PC-3 (cell line): ENCODE data around the gene PRDM2. TPM values are rescaled to one million over a fixed set of nuclear protein-coding genes. Genes with fewer than 3 reads are reported as not detected.

Experiments used
- ATAC-seq: fragments of 200-7000 bp; cut with Tn5 transposase; 2 replicates; pipeline ENCODE4 v1.9.1; 2020; ENCODE audit warnings: mild to moderate bottlenecking, moderate library complexity
- BruUV-seq: library from RNA; stranded (reverse); fragments of 400-500 nt; replicated peaks from 2 replicates; lab custom pipeline; 2021; lab: Mats Ljungman, UMichigan
- CTCF ChIA-PET: fragments of 300-600 bp; sonication (Branson Sonifier 250); formaldehyde crosslinking; loops from one replicate; lab custom pipeline; 2022; ENCODE audit warnings: antibody characterized with exemption; lab: Charles Lee
- POLR2A ChIA-PET: fragments of 300-600 bp; sonication (Branson Sonifier 250); formaldehyde crosslinking; loops from one replicate; lab custom pipeline; 2022; ENCODE audit warnings: antibody characterized with exemption; ENCODE audit not compliant: unreplicated experiment; lab: Charles Lee
- DNase-seq: peaks from one replicate; pipeline ENCODE4 v3.0.0-alpha.2; 2015
- H2AFZ ChIP-seq: fragments of 300-600 bp; sonication (generic); 2 replicates; pipeline ENCODE4 v1.6.0; 2016; ENCODE audit warnings: antibody characterized with exemption, low read length
- H3F3A ChIP-seq: fragments of 300-600 bp; sonication (generic); one replicate; pipeline ENCODE4 v1.6.0; 2017; ENCODE audit warnings: antibody characterized with exemption, low read length, control low read depth, mild to moderate bottlenecking; ENCODE audit not compliant: unreplicated experiment
- H3K27ac ChIP-seq: fragments of 300-600 bp; sonication (generic); 2 replicates; pipeline ENCODE4 v1.5.1; 2016; ENCODE audit warnings: mild to moderate bottlenecking, low read length
- H3K27me3 ChIP-seq: fragments of 300-600 bp; sonication (generic); 2 replicates; pipeline ENCODE4 v1.6.1; 2016; ENCODE audit warnings: low read length, mixed read lengths
- H3K36me3 ChIP-seq: fragments of 300-600 bp; sonication (generic); 2 replicates; pipeline ENCODE4 v1.6.1; 2016; ENCODE audit warnings: low read depth, mixed run types, low read length, mixed read lengths
- H3K4me1 ChIP-seq: fragments of 300-600 bp; sonication (generic); 2 replicates; pipeline ENCODE4 v1.5.1; 2016; ENCODE audit warnings: low read length; ENCODE audit not compliant: insufficient read depth
- H3K4me2 ChIP-seq: fragments of 300-600 bp; sonication (generic); 2 replicates; pipeline ENCODE4 v1.6.0; 2016; ENCODE audit warnings: low read length
- H3K4me3 ChIP-seq: fragments of 300-600 bp; sonication (generic); 2 replicates; pipeline ENCODE4 v1.5.1; 2016; ENCODE audit warnings: mild to moderate bottlenecking, low read length, mixed read lengths
- H3K79me2 ChIP-seq: fragments of 300-600 bp; sonication (generic); 2 replicates; pipeline ENCODE4 v1.6.1; 2017; ENCODE audit warnings: low read length, mixed read lengths
- H3K9ac ChIP-seq: fragments of 300-600 bp; sonication (generic); 2 replicates; pipeline ENCODE4 v1.6.0; 2016; ENCODE audit warnings: mild to moderate bottlenecking, low read length
- H3K9me2 ChIP-seq: fragments of 300-600 bp; sonication (generic); replicated peaks from 2 replicates; pipeline ENCODE4 v1.6.1; 2016; ENCODE audit warnings: mixed run types, low read length, mixed read lengths
- H3K9me3 ChIP-seq: fragments of 300-600 bp; sonication (generic); 2 replicates; pipeline ENCODE4 v1.6.1; 2016; ENCODE audit warnings: low read length, mixed read lengths
- H4K20me1 ChIP-seq: fragments of 300-600 bp; sonication (generic); 2 replicates; pipeline ENCODE4 v1.6.1; 2016; ENCODE audit warnings: low read length, mixed read lengths
- EZH2 ChIP-seq: fragments of 300-600 bp; sonication (generic); IDR thresholded peaks from one replicate; pipeline ENCODE4 v1.6.1; 2017; ENCODE audit warnings: antibody characterized with exemption, mild to moderate bottlenecking, low read length; ENCODE audit not compliant: unreplicated experiment
- EZH2phosphoT487 ChIP-seq: fragments of 300-600 bp; sonication (generic); IDR thresholded peaks from 2 replicates; pipeline ENCODE4 v1.6.1; 2018; ENCODE audit warnings: mild to moderate bottlenecking, antibody characterized with exemption, low read length, borderline replicate concordance
- intact Hi-C: fragments of 100-400 bp; cut with micrococcal nuclease; formaldehyde crosslinking; loops from 2 replicates; pipeline ENCODE4 v1.9.0; 2023
- total RNA-seq: library from RNA; depleted of rRNA; stranded (reverse); fragments of >200 nt; gene quantifications from 2 replicates; pipeline ENCODE4 v1.2.3, GENCODE V29; 2014
- TF ChIP-seq, protein P1 (sequence below): fragments of 300-600 bp; sonication (generic); conservative IDR thresholded peaks from 2 replicates; pipeline ENCODE4 v1.5.1; 2017; ENCODE audit warnings: antibody characterized with exemption, low read depth, mild to moderate bottlenecking, low read length

Gene PRDM2
- total RNA-seq, 1 experiment from 2014 or later: 9.4 TPM

DNA sequence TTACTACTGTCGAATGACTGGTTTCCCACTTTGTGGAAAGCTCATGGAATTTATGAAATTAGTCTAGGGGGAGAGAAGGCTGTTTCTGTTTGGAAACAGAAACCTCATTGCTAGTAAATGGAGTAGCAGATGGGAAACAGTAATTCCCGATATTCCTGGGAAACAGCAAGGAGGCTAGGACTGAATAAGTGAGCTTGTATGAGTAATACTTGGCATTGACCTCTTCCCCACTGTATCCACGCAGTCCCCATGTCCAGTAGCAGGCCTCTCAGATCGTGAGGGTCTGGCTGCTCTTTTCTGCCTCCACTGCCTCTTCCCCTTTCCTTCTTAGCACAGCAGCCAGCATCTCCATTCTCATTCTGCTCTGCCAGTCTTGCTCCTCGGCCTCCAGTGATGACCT is 75.5 kb downstream of the PRDM2 start:
- H3K4me3 ChIP-seq: no peak overlapping the region
- ATAC-seq (no peak), DNase-seq (no peak)
- peaks cover 12% of the 10 kb centered on the region for H4K20me1 ChIP-seq
- no peaks in the 10 kb centered on the region for H3K4me1 ChIP-seq
- no peaks in the 10 kb centered on the region for H3F3A ChIP-seq
- no peak overlapping the region for H2AFZ ChIP-seq
- no peak for TF ChIP-seq EZH2
- TF ChIP-seq, protein P1, sequence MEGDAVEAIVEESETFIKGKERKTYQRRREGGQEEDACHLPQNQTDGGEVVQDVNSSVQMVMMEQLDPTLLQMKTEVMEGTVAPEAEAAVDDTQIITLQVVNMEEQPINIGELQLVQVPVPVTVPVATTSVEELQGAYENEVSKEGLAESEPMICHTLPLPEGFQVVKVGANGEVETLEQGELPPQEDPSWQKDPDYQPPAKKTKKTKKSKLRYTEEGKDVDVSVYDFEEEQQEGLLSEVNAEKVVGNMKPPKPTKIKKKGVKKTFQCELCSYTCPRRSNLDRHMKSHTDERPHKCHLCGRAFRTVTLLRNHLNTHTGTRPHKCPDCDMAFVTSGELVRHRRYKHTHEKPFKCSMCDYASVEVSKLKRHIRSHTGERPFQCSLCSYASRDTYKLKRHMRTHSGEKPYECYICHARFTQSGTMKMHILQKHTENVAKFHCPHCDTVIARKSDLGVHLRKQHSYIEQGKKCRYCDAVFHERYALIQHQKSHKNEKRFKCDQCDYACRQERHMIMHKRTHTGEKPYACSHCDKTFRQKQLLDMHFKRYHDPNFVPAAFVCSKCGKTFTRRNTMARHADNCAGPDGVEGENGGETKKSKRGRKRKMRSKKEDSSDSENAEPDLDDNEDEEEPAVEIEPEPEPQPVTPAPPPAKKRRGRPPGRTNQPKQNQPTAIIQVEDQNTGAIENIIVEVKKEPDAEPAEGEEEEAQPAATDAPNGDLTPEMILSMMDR: no peak
- no peak for TF ChIP-seq EZH2phosphoT487
- H3K36me3 ChIP-seq: peaks cover 37% of the 10 kb centered on the region
- CTCF ChIA-PET: no interaction called here
- peaks cover 34% of the 10 kb centered on the region for H3K79me2 ChIP-seq
- no TSS peak for BruUV-seq
- H3K4me2 ChIP-seq: no peak overlapping the region
- no peaks in the 10 kb centered on the region for H3K27me3 ChIP-seq
- H3K27ac ChIP-seq: no peak overlapping the region
- H3K9me3 ChIP-seq: no peaks in the 10 kb centered on the region
- H3K9ac ChIP-seq: no peak overlapping the region
- POLR2A ChIA-PET: no interaction called here
- intact Hi-C loops: no loop called here
- no peaks in the 10 kb centered on the region for H3K9me2 ChIP-seq

DNA sequence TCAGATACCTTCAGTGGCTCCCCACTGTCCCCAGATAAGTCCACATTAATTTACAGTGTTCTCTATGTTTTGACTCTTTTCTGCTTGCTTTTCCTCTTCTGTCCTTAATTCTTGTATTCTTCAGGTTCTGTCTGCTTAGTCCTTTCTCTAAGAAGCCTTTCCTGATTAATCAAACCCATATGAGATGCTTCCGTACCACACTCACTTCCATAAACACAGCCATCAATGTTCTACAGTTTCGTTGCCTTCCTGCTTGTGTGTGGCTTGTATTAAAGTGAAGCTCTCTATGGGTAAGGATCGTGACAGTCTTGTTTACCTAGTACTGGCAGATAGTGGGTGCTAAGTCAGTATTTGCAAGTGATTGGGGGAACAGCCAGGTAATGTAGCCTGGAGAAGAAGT is 75.9 kb downstream of the PRDM2 start:
- intact Hi-C loops: no loop called here
- H3K27ac ChIP-seq: no peak overlapping the region
- ATAC-seq (no peak), DNase-seq (no peak)
- peaks cover 37% of the 10 kb centered on the region for H3K36me3 ChIP-seq
- TF ChIP-seq EZH2 (no peak), EZH2phosphoT487 (no peak)
- TF ChIP-seq, protein P1: no peak
- no peak overlapping the region for H3K4me3 ChIP-seq
- H3K9ac ChIP-seq: no peak overlapping the region
- peaks cover 29% of the 10 kb centered on the region for H3K79me2 ChIP-seq
- H3F3A ChIP-seq: no peaks in the 10 kb centered on the region
- POLR2A ChIA-PET: no interaction called here
- CTCF ChIA-PET: no interaction called here
- no peak overlapping the region for H3K4me2 ChIP-seq
- no peaks in the 10 kb centered on the region for H3K9me3 ChIP-seq
- no peak overlapping the region for H2AFZ ChIP-seq
- BruUV-seq: no TSS peak
- no peaks in the 10 kb centered on the region for H3K4me1 ChIP-seq
- H3K9me2 ChIP-seq: no peaks in the 10 kb centered on the region
- no peaks in the 10 kb centered on the region for H3K27me3 ChIP-seq
- H4K20me1 ChIP-seq: peaks cover 8% of the 10 kb centered on the region

DNA sequence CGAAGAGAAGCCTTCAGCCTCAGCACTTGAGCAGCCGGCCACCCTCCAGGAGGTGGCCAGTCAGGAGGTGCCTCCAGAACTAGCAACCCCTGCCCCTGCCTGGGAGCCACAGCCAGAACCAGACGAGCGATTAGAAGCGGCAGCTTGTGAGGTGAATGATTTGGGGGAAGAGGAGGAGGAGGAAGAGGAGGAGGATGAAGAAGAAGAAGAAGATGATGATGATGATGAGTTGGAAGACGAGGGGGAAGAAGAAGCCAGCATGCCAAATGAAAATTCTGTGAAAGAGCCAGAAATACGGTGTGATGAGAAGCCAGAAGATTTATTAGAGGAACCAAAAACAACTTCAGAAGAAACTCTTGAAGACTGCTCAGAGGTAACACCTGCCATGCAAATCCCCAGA is 78.4 kb downstream of the PRDM2 start:
- Histone ChIP-seq H3K4me1 (no peaks in the 10 kb centered on the region), H3K27me3 (no peaks in the 10 kb centered on the region), H3K9ac (no peak overlapping the region), H3K36me3 (peaks cover 41% of the 10 kb centered on the region), H2AFZ (no peak overlapping the region), H3F3A (no peaks in the 10 kb centered on the region), H3K9me3 (no peaks in the 10 kb centered on the region), H4K20me1 (0 out of 2 replicates have a peak, but pooled peaks cover 3% of the 10 kb centered on the region), H3K27ac (no peak overlapping the region), H3K4me3 (no peak overlapping the region), H3K79me2 (peaks cover 17% of the 10 kb centered on the region), H3K9me2 (no peaks in the 10 kb centered on the region), H3K4me2 (no peak overlapping the region)
- intact Hi-C loops: no loop called here
- BruUV-seq: no TSS peak
- CTCF ChIA-PET: no interaction called here
- TF ChIP-seq, protein P1: no peak
- no peak for TF ChIP-seq EZH2
- TF ChIP-seq EZH2phosphoT487: no peak
- DNase-seq (no peak), ATAC-seq (no peak)
- POLR2A ChIA-PET: no interaction called here
